ENCODE results near the gene POC1B.

The POC1B gene

DNA sequence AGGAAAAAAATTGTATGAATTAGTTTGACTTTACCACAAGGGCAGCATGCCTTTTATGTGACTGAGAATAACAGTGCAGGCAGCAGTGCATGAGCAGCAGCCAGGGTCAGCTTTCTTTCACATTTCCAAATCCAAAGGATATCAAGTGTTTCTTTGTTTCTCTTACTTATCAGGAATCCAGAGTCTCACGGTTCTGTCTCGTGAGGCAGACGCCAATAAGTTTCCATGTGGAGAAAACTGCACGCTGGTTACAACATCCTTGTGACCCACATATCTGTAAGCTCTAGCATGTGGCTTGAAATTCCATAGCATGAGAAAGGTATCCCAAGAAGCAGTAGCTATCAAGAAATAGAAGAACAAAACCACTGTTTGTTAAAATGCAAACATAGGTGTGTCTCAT is 28.8 kb downstream of the POC1B start:
- DNase-seq (ENCODE audit: low spot score) = no peak

DNA sequence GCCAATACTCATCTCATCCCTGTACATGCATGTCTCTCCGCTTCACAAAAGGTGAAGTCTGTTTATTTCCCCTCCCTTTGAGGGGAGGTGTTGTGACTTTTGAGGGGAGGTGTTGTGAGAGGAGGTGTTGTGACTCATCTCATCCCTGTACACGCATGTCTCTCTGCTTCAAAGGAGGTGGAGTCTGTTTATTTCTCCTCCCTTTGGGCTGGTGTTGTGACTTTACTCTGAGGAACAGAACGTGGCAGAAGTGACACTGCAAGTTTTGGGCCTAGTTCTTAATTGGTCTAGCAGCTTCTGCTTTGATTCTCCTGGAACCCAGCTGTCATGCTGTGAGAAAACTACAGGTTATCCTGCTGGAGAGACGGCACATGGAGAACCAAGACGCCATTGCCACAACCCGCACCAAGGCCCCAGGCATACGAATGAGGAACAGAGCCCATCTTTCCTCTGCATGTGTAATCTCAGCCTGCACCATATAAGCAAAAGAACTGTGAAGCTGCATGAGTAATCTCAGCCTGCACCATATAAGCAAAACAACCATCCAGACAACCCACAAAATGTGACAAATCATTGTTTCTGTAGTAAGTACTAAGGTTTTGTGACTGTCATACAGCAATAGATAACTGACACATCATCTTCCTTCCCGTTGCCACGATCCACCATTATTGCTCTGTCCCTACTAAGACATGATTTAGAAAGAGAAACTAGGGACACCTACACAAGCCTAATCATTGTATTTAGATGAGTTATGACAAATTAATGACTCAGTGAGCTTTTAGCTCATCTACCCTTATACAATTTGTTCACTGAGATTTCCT is 31.2 kb downstream of the POC1B start:
- DNase-seq (ENCODE audit: low spot score) = peak; percentile 17

GRCh38 chr12:89493670-89494302 is 32.1 kb downstream of the POC1B start:
- no peak for DNase-seq (ENCODE audit: low spot score)

DNA sequence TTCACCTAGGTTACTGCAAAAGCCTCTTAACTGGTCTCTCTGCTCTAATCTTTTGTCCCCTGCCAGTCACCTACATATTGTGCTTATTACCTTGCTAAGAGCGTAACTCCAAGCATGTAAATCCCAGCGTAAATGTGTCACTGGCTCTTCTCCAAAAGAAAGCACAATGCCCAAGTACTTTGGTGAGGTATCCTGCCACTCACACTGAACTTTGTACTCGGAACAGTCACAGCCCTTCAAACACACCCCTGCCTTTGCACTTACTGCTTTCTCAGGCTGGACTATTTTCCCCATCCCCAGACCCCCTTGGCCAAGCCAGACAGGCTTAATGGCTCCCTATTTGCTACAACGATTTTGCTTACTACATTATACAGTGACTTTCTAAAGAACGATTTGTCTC is 33.0 kb downstream of the POC1B start:
- DNase-seq (ENCODE audit: low spot score) = no peak

- DNase-seq (ENCODE audit: low spot score) = no peak
These were observed 34.9 kb downstream of the POC1B start for GRCh38 chr12:89490922-89491321.

DNA sequence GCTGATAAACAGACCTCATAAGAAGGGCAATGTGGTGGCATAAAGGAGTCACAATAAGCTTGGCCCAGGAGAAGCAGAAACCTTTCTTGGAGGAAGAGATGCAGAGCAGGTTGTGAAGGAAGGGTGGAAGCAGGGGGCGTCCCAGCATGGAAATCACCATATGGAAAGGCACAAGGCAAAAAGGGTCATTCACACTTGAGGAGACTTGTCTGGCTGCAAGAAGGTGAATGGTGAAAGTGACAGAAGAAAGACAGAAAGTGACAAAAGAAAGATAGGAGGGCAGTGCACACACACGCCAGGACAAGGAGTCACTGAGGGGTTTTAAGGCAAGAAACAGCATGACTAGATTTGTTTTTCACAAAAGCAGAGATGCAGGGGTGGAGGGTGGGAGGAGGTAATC is 39.6 kb downstream of the POC1B start:
- DNase-seq (ENCODE audit: low spot score) = no peak

- no peak for DNase-seq (ENCODE audit: low spot score)
These were observed 41.4 kb downstream of the POC1B start for GRCh38 chr12:89484470-89484869.

DNA sequence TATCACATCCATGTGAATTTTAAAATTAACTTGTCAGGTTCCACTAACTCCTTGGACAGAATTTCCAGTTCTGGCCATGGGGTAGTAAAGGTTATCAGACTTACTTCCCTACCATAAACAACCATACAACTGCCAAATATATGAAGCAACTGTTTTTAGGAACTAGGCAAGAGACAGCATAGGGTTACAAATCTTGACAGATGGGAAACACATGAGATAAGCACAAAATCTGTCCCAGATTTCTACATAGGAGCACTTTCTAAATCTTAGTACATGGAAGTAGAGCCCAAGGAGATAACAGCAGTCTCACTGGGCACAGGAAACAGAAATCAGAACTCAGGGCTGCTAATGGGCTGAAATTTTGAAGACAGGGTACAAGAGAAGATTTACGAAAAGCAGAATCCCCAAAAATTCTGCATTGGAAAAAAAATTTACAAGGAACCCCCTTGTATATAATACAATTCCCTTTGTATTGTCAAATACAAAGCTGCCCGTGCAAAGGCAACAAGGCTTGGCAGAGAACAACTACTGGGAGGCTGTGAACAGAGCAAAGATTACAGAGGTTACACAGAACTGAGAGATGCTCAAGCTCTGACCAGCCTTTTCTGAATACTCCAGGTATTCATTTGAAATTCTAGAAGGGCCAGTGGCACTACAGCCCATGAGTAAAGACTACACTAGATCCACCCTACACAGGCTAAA is 44.5 kb downstream of the POC1B start:
- no peak for DNase-seq (ENCODE audit: low spot score)

DNA sequence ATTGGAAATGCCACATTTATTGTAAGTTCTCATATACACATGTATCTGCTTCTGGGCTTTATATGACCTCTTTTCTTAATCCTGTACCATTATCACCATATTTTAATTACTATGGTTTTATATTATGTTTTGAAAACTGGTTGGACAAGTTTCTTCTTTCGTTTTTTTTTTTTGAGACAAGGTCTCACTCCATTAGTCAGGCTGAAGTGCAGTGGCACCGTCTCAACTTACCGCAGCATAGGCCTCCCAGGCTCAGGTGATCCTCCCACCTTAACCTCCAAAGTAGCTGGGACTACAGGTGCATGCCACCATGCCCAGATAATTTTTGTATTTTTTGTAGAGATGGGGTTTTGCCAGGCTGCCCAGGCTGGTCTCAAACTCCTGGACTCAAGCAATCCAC is 45.9 kb downstream of the POC1B start:
- no peak for DNase-seq (ENCODE audit: low spot score)

DNA sequence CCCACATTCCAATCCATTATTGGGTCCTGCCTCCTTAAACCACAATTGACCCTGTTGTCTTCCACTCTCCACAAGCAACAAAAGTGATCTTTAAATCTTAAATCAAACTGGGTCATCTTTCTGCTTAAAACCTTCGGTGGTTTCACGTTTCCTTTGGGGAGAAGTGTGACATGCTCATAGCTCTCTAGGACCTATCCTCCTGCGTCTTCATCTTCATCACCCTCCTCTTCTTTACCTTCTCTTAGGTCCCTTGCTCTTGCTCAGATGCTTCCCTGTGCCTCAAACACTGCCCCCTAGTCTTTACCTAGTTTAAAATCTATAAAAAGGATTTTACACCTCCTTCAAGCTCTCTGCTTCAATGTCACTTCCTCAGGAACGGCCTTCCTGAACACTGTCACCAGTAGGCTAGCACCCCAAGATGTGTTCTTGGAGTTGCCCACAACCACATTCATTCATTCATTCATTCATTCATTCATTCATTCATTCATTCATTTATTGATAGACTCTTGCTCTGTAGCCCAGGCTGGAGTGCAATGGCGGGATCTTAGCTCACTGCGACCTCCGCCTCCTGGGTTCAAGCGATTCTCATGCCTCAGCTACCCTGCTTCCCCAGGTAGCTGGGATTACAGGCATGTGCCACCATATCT is 48.1 kb downstream of the POC1B start:
- DNase-seq (ENCODE audit: low spot score) = no peak

GRCh38 chr12:89476904-89477595 is 48.8 kb downstream of the POC1B start:
- DNase-seq (ENCODE audit: low spot score) = no peak

DNA sequence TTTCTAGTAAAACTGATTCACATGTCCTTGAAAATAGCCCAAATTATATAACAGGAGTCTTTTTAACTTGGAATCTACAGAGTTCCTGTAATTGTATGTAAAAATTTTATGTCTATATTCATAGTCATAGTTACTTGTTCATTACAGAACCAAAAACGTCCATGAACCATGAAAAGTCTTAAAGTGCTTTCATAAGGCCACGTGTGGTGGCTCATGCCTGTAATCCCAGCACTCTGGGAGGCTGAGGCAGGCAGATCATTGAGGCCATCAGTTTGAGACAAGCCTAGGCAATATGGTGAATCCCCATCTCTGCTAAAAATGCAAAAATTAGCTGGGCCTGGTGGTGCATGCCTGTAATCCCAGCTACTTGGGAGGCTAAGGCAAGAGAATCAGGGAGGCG is 49.6 kb downstream of the POC1B start:
- DNase-seq (ENCODE audit: low spot score) = no peak

DNA sequence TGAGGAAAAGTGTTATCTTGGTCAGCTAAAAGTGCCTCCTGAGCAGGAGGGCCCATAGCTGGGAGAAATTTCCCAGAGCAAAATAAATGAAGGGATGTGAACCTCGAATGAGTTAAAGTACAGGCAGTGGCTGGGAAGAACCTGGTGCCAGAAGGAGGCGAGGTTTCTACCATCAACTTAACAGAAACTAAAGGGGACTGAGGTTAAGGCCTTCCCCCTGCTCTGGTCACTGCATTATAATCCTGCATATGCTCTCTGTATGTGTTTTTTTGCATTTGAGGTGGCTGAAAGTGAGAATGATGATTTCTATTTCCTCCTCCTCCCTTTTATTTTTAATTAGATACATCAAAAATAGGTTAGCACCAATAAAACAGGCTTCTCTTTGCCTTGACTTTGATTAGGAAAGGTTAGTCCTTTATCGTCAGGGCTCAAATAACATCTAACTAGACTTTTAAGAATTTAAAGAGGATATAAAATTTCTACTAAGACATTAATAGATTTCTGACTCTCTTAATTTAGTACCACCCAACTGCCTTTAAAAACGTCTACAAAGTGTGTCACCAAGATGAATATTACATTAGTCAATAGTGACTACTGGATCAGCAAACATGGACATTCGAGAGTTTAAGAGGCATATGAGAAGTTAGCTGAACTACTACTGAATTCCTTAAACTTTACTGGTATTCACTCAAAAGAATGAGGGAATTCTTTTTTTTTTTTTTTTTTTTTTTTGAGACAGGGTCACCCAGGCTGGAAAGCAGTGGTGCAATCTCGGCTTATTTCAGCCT is 50.5 kb downstream of the POC1B start:
- DNase-seq (ENCODE audit: low spot score) = no peak

GRCh38 chr12:89474615-89475014 is 51.2 kb downstream of the POC1B start:
- DNase-seq (ENCODE audit: low spot score) = no peak

GRCh38 chr12:89472508-89472907 is 53.3 kb downstream of the POC1B start:
- DNase-seq (ENCODE audit: low spot score) = peak; percentile 29

DNA sequence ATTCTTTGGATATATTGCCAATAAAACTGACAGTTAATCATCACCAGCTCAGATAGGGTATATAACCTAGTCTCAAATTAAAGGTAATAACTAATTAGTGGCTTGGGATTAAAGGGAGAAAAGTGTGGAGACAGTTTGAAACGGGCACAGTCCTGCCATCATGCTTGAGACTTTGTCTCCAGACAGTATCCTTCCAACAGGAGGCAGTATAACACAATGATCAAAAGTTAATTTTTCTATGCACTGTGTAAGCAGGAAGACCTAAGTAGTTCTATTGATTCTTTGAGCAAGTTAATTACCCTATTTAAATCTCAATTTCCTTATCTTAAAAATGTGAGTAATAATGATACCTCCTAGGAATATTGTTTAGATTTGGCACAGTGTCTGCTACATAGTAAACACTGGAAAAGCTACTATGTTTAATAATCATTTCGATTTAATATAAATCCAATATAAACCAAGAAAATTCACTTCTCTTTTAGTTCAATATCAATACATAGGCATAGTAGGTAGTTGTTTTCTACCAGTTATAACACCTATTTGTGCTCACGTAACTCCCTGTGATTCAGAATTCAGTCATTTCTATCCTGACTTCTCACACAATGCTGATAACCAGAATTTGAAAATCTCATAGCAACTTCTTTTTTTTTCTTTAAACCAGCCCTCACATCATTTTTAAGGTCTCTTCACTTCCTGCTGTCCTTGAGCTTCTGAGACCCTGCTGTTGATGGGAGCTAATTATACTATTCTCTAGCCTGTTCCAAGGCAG is 54.9 kb downstream of the POC1B start:
- DNase-seq (ENCODE audit: low spot score) = peak; percentile 40

DNA sequence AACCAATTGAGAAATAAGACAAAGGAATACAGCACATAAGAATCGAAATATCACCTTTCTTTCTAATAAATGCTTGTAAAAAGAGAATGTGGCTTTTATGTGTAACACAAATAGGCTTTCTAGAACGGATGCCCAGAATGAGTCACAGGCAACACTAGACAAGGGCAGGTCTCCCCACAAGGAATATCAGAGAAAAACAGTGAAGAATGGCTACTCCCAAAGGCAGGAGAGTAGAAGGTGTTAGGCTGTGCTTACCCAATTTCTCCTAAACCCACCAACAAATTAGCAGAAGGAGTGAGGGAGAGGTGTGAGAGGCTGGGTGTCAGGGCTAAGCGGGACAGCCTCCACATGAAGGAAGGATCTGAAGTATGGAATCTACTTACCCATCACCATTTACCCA is 56.5 kb downstream of the POC1B start:
- DNase-seq (ENCODE audit: low spot score) = peak; percentile 56

- DNase-seq (ENCODE audit: low spot score) = no peak
These were observed 57.1 kb downstream of the POC1B start for GRCh38 chr12:89468648-89469326.

DNA sequence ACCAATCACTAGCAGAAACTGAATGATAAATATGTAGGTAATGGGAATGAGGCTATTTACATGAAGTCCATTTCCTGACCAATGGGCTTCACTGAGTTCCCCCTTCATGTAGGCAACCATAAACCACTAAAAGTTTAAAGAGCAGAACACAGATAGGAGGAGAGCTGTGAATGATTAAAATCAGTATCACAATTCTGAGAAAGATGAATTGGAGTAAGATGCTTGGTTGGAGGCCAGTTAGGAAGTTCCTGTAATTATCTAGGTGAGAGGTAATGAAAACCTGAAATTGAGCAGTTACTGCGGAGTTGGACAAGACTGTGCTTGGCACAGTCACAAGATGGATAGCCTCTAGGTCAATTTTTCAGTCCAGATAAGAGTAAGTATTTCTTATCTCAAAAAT is 57.8 kb downstream of the POC1B start:
- DNase-seq (ENCODE audit: low spot score) = no peak
